HG03571 (cell line): ENCODE results near the gene IL19.

Experiments used
- ATAC-seq: cut with Tn5 transposase; IDR thresholded peaks from one replicate; pipeline ENCODE4 v1.9.1; 2021; ENCODE audit not compliant: unreplicated experiment

The IL19 gene

DNA sequence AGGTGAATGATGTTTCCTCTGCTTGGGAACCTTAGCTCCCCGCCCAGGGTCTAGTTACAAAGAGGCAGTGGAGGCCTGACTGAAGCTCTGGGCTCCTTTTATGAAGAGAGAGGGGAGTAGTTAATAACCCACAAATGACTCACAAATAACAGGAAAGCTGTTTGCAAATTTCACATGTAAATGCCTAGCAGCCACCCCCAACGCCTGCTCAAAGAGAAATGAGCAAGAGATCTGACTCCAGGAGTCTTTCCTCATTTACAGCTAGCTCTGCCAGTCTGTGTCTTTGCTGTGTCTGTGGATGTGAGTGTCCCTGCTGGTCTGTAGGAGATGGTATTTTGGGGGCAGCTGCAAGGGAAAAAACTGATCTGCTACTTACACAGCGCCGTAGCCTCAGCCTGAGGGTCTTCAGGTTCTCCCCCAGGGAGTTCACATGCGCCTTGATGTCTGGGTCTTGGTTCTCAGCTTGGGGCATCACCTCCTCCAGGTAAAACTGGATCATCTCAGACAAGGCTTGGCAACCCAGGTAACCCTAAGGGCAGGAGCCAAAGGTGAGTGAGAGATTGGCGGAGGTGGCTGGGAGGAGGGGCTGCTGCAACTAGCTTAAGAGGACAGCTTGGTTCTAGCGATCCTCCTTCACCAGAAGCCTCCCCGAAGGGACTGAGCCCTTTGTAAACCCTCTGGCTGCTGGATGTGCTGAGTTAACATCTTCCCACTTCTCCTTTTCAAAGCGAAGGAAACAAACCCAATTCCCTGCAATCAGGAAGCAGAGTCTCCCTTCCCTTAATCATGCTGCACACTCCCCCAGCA is at the start of gene IL19:
TSS of gene IL19 (plus strand) at position 243 of the 807 bp plus-strand sequence. CDS start 65,890 bp downstream, outside the sequence.
- ATAC-seq, result no peak

GRCh38 chr1:206721454-206721853 is 49.1 kb upstream of the IL19 start:
- no peak for ATAC-seq

GRCh38 chr1:206722751-206723461 is 47.7 kb upstream of the IL19 start:
- no peak for ATAC-seq

DNA sequence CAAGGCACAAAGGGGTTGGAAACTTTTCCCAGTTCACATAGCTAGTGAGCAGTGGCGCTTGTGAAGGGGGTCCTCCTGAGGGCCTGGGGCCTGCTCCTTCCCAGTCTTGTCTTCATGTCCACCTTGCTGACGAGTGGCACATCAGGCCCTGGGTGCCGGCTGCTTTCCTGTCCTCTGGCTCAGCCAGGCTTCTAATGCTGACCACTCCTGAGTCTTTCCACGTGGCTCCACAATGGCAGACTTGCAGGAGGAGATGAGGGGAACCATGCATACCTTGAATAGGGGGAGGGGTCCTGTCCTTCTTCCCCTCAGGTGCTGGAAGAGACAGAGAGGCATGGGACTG is 47.1 kb upstream of the IL19 start:
- no peak for ATAC-seq

DNA sequence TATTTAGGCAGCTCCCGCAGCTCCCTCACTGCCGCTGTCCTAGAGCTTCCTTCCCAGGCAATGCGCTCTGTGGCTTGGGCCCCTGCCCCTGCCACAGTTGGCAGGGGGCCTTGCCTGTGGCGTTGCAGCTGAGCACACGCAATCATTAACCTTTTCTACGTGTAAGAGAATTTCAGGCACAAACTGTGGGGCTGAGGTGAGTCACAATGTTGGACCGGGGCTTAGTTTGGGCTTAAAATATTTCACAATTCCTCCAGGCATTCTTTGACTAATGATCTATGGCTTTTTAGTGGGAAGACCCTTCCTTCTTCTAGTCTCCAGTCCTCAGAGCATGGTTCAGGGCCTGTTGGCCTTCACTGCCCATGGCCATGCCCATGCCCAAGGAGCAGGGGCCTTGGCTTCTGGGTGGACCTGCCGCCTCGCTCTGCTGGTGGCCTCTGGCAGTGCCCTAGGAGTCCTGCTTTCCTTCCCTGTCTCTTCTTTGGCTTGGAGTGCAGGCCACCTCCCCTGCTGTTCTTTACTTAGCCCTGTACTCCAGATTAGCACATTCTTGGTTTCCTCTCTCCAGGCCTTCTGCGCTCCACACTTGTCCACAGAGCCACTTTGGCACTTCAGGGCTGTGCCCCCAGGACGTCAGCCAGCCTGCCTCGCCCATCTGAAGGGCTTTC is 46.6 kb upstream of the IL19 start:
- no peak for ATAC-seq

DNA sequence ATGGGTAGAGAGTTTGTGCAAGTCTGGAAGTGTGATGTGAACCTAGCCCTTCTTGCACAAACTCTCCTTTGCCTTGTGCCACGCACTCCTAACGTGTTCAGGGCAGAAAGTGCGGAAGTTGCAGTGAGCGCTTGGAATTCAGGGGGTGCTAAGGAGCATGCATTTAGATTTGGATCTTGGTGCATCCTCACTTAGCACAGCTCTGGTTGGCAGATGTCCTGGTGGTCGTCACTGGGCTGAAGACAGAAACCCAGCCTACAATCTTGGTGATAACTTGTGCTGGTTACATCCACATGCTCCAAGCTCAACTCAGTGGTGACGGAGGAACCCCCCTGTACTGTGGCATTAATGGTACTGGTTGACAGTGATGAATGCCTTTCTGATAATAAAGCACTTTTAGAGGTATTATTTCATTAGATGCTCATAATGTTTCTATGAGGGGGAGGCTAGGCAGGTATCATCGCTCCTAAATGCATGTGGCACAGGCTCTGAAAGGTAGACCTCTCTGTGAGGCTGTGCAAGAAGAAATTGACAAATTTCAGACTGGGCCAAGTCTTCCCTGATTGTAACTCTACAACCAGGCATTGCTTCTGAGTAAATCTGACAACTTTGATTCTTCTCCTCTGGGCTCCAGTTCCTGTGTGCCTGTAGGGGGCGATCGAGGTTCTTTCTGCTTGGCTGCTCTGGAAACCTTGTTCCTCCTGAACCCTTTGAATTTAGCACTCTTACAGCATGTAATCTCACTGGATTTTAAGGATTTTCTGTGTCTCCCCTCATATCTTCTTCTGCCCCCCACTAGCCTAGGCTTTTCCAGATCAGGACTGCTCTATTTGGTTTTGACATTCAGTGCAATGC is 45.2 kb upstream of the IL19 start:
- ATAC-seq, result no peak

- ATAC-seq, result no peak
These were observed 42.4 kb upstream of the IL19 start for GRCh38 chr1:206727981-206728696.

DNA sequence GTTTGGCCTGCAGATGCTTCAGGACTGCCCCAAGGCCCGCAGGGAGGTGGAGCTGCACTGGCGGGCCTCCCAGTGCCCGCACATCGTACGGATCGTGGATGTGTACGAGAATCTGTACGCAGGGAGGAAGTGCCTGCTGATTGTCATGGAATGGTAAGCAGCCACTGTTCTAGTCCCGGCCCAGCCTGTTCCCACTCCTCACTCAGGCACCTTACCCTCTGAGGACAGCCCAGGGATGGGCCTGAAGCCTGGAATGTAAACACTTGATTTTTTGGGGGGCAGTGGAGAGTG is 41.9 kb upstream of the IL19 start:
- ATAC-seq, result no peak

GRCh38 chr1:206729050-206729449 is 41.5 kb upstream of the IL19 start:
- ATAC-seq, result no peak

DNA sequence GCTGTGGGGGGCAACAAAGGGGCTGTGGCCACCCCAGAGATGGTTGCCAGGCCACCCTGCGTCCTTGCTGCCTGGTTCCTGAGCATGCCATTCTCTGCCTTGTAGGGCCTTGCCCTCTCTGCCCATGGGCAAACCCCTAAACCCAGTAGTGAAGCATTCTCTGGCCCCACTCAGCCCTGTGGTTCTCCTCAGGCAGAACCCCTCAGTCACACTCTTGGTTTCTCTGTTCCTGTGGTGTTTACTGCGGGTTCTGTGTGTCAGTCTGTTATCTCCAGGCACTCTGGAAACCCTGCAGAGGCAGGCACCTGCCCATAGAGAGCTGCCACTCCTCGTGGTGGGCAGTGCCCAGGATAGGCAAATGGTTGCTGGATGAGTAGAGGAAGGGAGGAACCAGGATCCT is 41.1 kb upstream of the IL19 start:
- ATAC-seq, result no peak

DNA sequence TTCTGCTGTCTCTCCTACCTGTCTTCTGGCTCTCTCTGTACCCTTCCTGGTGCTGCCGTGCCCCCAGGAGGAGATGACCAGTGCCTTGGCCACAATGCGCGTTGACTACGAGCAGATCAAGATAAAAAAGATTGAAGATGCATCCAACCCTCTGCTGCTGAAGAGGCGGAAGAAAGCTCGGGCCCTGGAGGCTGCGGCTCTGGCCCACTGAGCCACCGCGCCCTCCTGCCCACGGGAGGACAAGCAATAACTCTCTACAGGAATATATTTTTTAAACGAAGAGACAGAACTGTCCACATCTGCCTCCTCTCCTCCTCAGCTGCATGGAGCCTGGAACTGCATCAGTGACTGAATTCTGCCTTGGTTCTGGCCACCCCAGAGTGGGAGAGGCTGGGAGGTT is 38.1 kb upstream of the IL19 start:
- no peak for ATAC-seq

DNA sequence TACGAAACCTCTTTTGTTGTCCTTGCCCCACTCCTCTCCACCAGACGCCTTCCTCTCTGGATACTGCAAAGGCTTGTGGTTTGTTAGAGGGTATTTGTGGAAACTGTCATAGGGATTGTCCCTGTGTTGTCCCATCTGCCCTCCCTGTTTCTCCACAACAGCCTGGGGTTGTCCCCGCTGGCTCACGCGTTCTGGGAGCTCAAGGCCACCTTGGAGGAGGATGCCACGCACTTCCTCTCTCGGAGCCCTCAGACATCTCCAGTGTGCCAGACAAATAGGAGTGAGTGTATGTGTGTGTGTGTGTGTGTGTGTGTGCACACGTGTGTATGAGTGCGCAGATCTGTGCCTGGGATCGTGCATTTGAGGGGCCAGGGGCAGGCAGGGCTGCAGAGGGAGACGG is 37.6 kb upstream of the IL19 start:
- ATAC-seq, result no peak

- ATAC-seq, result no peak
These were observed 36.0 kb upstream of the IL19 start for GRCh38 chr1:206734499-206735142.

DNA sequence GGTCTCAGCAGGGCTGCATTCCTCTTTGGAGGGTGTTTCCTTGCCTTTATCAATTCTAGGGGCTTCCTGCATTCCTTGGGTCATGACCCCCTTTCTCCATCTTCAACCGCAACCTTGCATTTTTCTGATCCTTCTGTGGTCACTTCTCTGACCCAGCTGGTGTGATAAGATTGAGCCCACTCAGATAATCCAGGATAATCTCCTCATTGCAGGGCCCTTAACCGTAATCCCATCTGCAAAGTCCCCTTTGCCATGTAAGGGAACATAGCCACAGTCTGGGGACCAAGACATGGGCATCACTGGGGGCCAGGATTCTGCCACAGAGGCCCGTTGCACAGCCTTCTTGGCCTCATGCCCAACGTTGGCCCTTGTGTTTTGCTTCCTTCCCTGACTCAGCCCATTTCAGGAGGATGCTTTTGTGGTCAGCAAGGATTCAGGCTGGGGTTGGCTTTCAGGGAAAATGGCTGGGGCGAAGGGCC is 35.0 kb upstream of the IL19 start:
- no peak for ATAC-seq

DNA sequence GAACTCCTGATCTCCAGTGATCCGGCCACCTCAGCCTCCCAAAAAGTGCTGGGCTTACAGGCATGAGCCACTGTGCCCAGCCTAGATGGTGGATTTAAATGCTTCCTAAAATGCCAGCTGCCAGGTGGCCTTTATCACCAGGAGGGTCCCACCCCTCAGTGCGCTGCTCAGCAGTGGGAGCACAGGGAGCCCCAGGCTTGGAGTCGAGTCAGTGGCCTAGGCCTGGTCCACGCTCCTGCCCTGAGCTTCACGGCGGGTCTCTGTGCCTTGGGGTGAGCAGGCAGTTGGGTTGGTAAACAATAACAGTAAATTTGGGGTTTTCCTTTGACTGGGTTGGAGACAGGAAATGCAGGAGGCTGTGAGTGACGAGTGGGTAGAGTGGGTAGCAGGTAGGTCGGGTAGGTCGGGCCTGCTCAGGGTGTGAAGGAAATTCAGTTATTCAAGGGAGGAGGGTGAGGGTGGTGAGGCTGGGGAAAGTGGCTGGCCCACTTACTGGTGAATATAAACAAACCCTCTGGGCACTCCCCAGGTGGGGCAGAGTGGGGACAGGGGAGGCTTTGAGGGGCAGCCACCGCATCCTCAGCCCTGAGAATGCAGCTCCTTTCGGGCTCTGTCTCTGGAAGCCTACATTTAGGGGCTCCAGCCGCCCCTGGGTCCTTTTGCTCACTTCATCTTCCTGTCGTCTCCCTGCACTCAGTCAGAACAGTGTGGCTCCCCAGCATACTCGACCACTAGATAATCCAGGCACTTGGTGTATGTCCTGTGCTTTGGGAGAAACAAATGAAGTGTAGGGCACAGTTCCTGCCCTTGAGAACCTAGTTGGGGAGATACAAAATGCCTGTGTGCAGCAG is 33.5 kb upstream of the IL19 start:
- no peak for ATAC-seq

GRCh38 chr1:206737729-206738201 is 32.8 kb upstream of the IL19 start:
- no peak for ATAC-seq

- no peak for ATAC-seq
These were observed 31.9 kb upstream of the IL19 start for GRCh38 chr1:206738370-206739366.
